Measurements from ENCODE around the gene TBX2. TPM values are rescaled to one million over a fixed set of nuclear protein-coding genes. Genes with fewer than 3 reads are reported as not detected.
"Not testable (repeated sequence)": the region's sequence is repeated elsewhere in the genome, so short reads cannot be mapped to it uniquely, and the experiment has no call there.

Gene TBX2
- total RNA-seq, 2 donors from 2014 or later, result 0.07 TPM; not detected in 1

- Mint-ChIP-seq H3K27ac (no peak overlapping the region), H3K9me3 (peaks cover 3% of the 10 kb centered on the region), H3K4me3 (no peak overlapping the region), H3K4me1 (peaks cover 3% of the 10 kb centered on the region), H3K27me3 (ENCODE audit: insufficient read depth) (peaks cover 35% of the 10 kb centered on the region), H3K36me3 (ENCODE audit: low read depth) (no peaks in the 10 kb centered on the region)
- no peak for TF ChIP-seq CTCF (conservative IDR thresholded peaks at IDR 0.05)
- Histone ChIP-seq H3K27me3 (ENCODE audit: control insufficient read depth, insufficient read depth, low read length, poor library complexity, severe bottlenecking) (peaks cover 14% of the 10 kb centered on the region), H3K4me1 (ENCODE audit: control insufficient read depth, insufficient read depth, low read length) (no peaks in the 10 kb centered on the region), H3K27ac (ENCODE audit: low read depth, low read length) (no peak overlapping the region), H3K36me3 (ENCODE audit: control insufficient read depth, insufficient read depth, low read length) (no peaks in the 10 kb centered on the region), H3K9me3 (ENCODE audit: control insufficient read depth, low read length) (peaks cover 4% of the 10 kb centered on the region), H3K4me3 (ENCODE audit: low read length) (no peak overlapping the region), H3K9ac (ENCODE audit: extremely low read depth, low read length, poor library complexity, severe bottlenecking) (no peak overlapping the region)
- DNase-seq, result no peak
Observed at GRCh38 chr17:61436995-61437704, 37.5 kb downstream of the TBX2 start.

GRCh38 chr17:61440697-61441096 lies 41.1 kb downstream of the TBX2 start:
- H3K27ac Mint-ChIP-seq, result no peak overlapping the region
- H3K4me1 Mint-ChIP-seq, result peaks cover 10% of the 10 kb centered on the region
- Histone ChIP-seq H3K4me1 (ENCODE audit: control insufficient read depth, insufficient read depth, low read length) (peaks cover 6% of the 10 kb centered on the region), H3K9me3 (ENCODE audit: control insufficient read depth, low read length) (peaks cover 4% of the 10 kb centered on the region), H3K27me3 (ENCODE audit: control insufficient read depth, insufficient read depth, low read length, poor library complexity, severe bottlenecking) (peaks cover 24% of the 10 kb centered on the region), H3K27ac (ENCODE audit: low read depth, low read length) (no peak overlapping the region), H3K9ac (ENCODE audit: extremely low read depth, low read length, poor library complexity, severe bottlenecking) (no peak overlapping the region), H3K36me3 (ENCODE audit: control insufficient read depth, insufficient read depth, low read length) (no peaks in the 10 kb centered on the region), H3K4me3 (ENCODE audit: low read length) (no peak overlapping the region)
- H3K4me3 Mint-ChIP-seq, result no peak overlapping the region
- H3K27me3 Mint-ChIP-seq (ENCODE audit: insufficient read depth), result peaks cover 42% of the 10 kb centered on the region
- no peaks in the 10 kb centered on the region for H3K36me3 Mint-ChIP-seq (ENCODE audit: low read depth)
- DNase-seq, result no peak
- H3K9me3 Mint-ChIP-seq, result peaks cover 3% of the 10 kb centered on the region
- TF ChIP-seq CTCF (conservative IDR thresholded peaks at IDR 0.05), result no peak

GRCh38 chr17:61441507-61441906 lies 41.9 kb downstream of the TBX2 start:
- peaks cover 30% of the 10 kb centered on the region for H3K27me3 ChIP-seq (ENCODE audit: control insufficient read depth, insufficient read depth, low read length, poor library complexity, severe bottlenecking)
- not testable (repeated sequence) for H3K27ac Mint-ChIP-seq; H3K4me1 ChIP-seq (ENCODE audit: control insufficient read depth, insufficient read depth, low read length); H3K27ac ChIP-seq (ENCODE audit: low read depth, low read length); DNase-seq; H3K4me1 Mint-ChIP-seq; H3K9ac ChIP-seq (ENCODE audit: extremely low read depth, low read length, poor library complexity, severe bottlenecking); H3K36me3 ChIP-seq (ENCODE audit: control insufficient read depth, insufficient read depth, low read length); H3K9me3 Mint-ChIP-seq; H3K4me3 ChIP-seq (ENCODE audit: low read length); H3K9me3 ChIP-seq (ENCODE audit: control insufficient read depth, low read length); H3K36me3 Mint-ChIP-seq (ENCODE audit: low read depth); H3K4me3 Mint-ChIP-seq
- H3K27me3 Mint-ChIP-seq (ENCODE audit: insufficient read depth), result peaks cover 42% of the 10 kb centered on the region
- 95% methylated on average over 5 to 6 of the region's 6 CpGs for WGBS, 2 experiments (ENCODE audit: insufficient coverage in 1 of 2, insufficient read length in 1 of 2)
